Heart right ventricle (tissue), 16 donors: ENCODE data around the gene NME3. TPM values are rescaled to one million over a fixed set of nuclear protein-coding genes. Genes with fewer than 3 reads are reported as not detected.

ENCODE experiments used
- ATAC-seq, 8 donors: fragments of 200-7000 bp; cut with Tn5 transposase; one replicate each; pipeline ENCODE4 v1.9.1; 2020; ENCODE audit warnings: mild to moderate bottlenecking in 8 of 8, moderate library complexity in 8 of 8, moderate number of reproducible peaks in 1 of 8
- DNase-seq, 2 donors: peaks; one replicate each; pipeline ENCODE4 v3.0.0-alpha.2; 2020
- H3K27ac ChIP-seq, 10 donors: fragments of 200-600 bp; sonication (generic) in 2 of 10; one replicate each; pipeline versions ENCODE4 v1.5.0 to v1.8.0; 2020 to 2022; ENCODE audit warnings: mild to moderate bottlenecking in 3 of 10
- H3K27me3 ChIP-seq, 7 donors: fragments of 200-600 bp; one replicate each; pipeline ENCODE4 v1.8.0; 2021 to 2022; ENCODE audit warnings: mild to moderate bottlenecking in 2 of 7
- H3K36me3 ChIP-seq, 9 donors: fragments of 200-600 bp; sonication (generic) in 1 of 9; one replicate each; pipeline versions ENCODE4 v1.5.0 to v1.8.0; 2020 to 2022; ENCODE audit warnings: mild to moderate bottlenecking in 2 of 9
- H3K4me1 ChIP-seq, 9 donors: fragments of 200-600 bp; sonication (generic) in 1 of 9; one replicate each; pipeline versions ENCODE4 v1.5.0 to v1.8.0; 2020 to 2022; ENCODE audit warnings: mild to moderate bottlenecking in 4 of 9
- H3K4me3 ChIP-seq, 10 donors: fragments of 200-600 bp; sonication (generic) in 2 of 10; one replicate each; pipeline versions ENCODE4 v1.5.0 to v1.8.0; 2020 to 2022; ENCODE audit warnings: mild to moderate bottlenecking in 7 of 10, moderate library complexity in 2 of 10
- H3K9me3 ChIP-seq, 11 donors: fragments of 200-600 bp in 10 of 11; sonication (generic) in 2 of 11; one replicate each; pipeline versions ENCODE4 v1.5.0 to v1.8.0; 2013 to 2022; ENCODE audit warnings: mild to moderate bottlenecking in 2 of 11, control low read depth in 1 of 11, moderate library complexity in 1 of 11
- WGBS, 2 donors: extraction: QIAGEN DNeasy Blood & Tissue Kit; methylation state at CpG; one replicate each; pipeline ENCODE4 v1.1.7; 2013; ENCODE audit warnings: inconsistent platforms in 1 of 2; 5-methylcytosine and 5-hydroxymethylcytosine counted together
- intact Hi-C, 10 donors: fragments of 100-400 bp; cut with DNase I; formaldehyde crosslinking; loops; one replicate each; pipeline versions ENCODE4 v1.11.1 to v1.14.2; 2022
- polyA plus RNA-seq, 2 donors: library from polyadenylated mRNA; stranded (reverse); fragments of 200-250 nt; gene quantifications; one replicate each; pipeline ENCODE4 v1.2.3, GENCODE V29; 2013
- total RNA-seq, 10 donors: library from RNA; stranded (reverse); fragmentation: NEBNext Ultra II Directional in 3 of 10; extraction: Animal tissue kit (Norgen Biotek cat#: 25700) in 3 of 10; gene quantifications; one replicate each; pipeline versions ENCODE4 v1.2.1 to v1.2.4, GENCODE V29; 2021 to 2023
- TF ChIP-seq, protein P1 (sequence below), 9 donors: fragments of 200-600 bp; sonication (generic) in 2 of 9; IDR thresholded peaks; one replicate each; pipeline versions ENCODE4 v1.5.0 to v1.8.0; 2021 to 2022; ENCODE audit warnings: antibody characterized with exemption in 9 of 9, mild to moderate bottlenecking in 5 of 9, moderate library complexity in 1 of 9
- donor health status: Arrhythmogenic right ventricular cardiomyopathy.
- donor health status: ischemic (EF 13 %, LVEDD 7.1; RV severe dilation, severe dysfunction).
- donor health status: healthy with polysubstance abuse.
- donor health status: DM: no; HTN: yes; CAD: no.
- donor health status: DM: no; HTN: no; CAD: no.
- donor health status: ischemic (EF 25% LVEDD 6.9; RV normal size, moderate dysfunction).
- donor health status: ischemic (EF 25% LVEDD 5.7; RV mildly dilated, moderate dysfunction).
- donor health status: healthy.
- donor health status: DM: yes; HTN: yes; CAD: no.
- donor health status: Ischemic cardiomyopathy.
- donor health status: ischemic (EF 35%, LVEDD 5.7; RV mildly dilated, moderate dysfunction).
- donor health status: nonischemic (EF 11% LVEDD 7.7; RV severe dilation, severe dysfunction).
- donor health status: DM: yes; HTN: yes; CAD: no.
- donor health status: PGD.
- donor health status: ischemic (EF 29% LVEDD 5.4; RV normal size, mild dysfunction).
- donor health status: nonischemic (EF 23%, LVEDD 6.1; RV moderate dilation, normal function).

The NME3 gene
- total and polyA plus RNA-seq, 12 donors: 21.8 to 176 (median 31.6) TPM

DNA sequence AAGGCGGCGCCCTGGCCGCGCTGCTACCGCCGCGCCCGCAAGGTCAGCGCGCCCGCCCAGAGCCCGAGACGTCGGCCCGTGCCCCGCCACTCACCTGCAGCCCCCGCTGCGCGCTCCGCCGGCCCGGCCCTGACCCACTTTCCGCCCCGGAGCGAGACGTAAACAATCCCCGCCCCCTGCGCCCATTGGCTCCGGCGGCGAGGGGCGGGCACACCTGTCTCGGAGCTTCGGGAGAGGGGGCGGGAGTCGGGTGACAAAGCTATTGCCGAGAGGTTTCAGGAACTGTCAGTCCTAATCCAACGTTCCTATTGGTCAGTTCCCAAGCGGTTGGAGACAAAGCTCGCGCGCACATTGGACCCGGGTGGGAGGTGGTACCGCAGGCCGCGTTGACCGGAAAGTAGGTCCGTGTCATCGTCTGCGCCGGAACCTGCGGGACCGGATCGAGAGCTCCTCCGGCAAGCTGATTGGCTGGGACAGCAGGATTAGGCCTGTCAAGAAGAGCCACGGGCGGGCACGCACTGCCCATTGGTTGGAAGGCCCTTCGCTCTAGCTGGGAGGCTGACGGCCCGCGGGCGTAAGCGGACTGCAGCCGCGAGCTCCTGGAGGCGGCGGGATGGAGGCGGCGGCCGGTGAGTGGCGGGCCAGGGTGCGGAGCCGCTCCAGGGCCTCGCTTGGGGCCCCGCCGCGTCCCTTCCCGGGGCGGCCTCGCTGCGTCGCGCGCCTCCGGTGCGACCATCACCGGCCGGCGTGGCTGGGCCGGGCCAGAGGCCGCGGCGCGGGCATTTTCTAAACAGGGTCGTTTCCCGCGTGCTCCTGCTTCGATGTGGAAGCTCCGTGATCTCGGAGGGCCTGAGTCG lies 11.3 kb upstream of the NME3 start, which contains the start of the genes NUBP2 and SPSB3:
NUBP2 (plus strand) TSS at position 553 of the 857 bp plus-strand sequence; CDS start at position 614, 61 bp downstream.
SPSB3 (minus strand) TSS at position 164 of the 857 bp plus-strand sequence. CDS start 1,088 bp downstream, outside the sequence.
- Histone ChIP-seq H3K27me3 (no peaks in the 10 kb centered on the region), H3K27ac (peak within 1 kb of the TSS; percentile 52 to 92 (median 88)), H3K4me3 (peak within 1 kb of the TSS; percentile 68 to 96 (median 88)), H3K36me3 (peaks cover 0 to 63% (median 9%) of the 10 kb centered on the region in 9 donors), H3K4me1 (peaks cover 16 to 61% (median 34%) of the 10 kb centered on the region in 9 donors), H3K9me3 (no peaks in the 10 kb centered on the region)
- 0% methylated on average over 100 to 102 of the region's 102 CpGs for WGBS, 2 donors
- intact Hi-C loops: no loop called here
- ATAC-seq (peak; percentile 91 to 98 (median 96)), DNase-seq (peak; percentile 99 to 100)
- TF ChIP-seq, protein P1, sequence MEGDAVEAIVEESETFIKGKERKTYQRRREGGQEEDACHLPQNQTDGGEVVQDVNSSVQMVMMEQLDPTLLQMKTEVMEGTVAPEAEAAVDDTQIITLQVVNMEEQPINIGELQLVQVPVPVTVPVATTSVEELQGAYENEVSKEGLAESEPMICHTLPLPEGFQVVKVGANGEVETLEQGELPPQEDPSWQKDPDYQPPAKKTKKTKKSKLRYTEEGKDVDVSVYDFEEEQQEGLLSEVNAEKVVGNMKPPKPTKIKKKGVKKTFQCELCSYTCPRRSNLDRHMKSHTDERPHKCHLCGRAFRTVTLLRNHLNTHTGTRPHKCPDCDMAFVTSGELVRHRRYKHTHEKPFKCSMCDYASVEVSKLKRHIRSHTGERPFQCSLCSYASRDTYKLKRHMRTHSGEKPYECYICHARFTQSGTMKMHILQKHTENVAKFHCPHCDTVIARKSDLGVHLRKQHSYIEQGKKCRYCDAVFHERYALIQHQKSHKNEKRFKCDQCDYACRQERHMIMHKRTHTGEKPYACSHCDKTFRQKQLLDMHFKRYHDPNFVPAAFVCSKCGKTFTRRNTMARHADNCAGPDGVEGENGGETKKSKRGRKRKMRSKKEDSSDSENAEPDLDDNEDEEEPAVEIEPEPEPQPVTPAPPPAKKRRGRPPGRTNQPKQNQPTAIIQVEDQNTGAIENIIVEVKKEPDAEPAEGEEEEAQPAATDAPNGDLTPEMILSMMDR (IDR thresholded peaks at IDR 0.05): no peak

DNA sequence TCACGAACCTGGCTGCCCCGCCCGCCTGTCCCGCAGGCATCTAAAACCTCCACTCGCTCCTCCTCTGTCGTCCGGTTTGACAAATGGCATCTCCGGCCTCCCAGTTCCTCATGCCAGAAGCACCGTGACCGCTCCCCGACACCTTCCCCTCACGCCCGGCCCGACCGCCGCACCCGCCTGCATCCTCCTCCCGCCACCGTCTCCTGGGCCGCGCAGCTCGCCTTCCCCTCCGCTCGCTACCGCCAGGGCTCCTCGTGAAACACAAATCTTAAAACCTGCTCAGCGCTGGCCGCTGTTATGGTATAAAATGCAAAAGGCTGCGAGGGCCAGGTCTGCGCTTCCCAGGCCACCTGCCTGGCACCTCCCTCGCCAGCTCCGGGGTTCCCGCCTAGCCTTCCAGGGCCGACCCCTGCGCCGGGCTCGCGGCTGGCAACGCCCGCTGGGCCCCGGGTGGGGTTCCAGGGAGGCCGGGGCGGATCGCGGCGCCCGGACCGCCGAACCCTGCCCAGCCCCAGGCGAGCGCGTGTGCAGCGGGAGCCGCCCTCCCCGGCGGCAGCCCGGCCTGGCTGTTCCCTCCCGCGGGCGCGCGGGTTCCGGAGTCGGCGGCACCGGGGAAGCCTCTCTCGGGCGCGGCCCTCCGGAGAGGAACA lies 10.5 kb upstream of the NME3 start:
- peaks cover 0 to 63% (median 15%) of the 10 kb centered on the region in 9 donors for H3K36me3 ChIP-seq
- peak overlapping the region; percentile 43 to 96 (median 88) for H3K4me3 ChIP-seq
- no peaks in the 10 kb centered on the region for H3K27me3 ChIP-seq
- WGBS, 2 donors: 1% methylated on average over 67 to 70 of the region's 70 CpGs
- ATAC-seq (peak in 4 of 8 donors; percentile 1 to 8 (median 4)), DNase-seq (peak in 1 of 2 donors; percentile 32)
- TF ChIP-seq, protein P1 (IDR thresholded peaks at IDR 0.05): no peak
- H3K4me1 ChIP-seq: peaks cover 16 to 61% (median 34%) of the 10 kb centered on the region in 9 donors
- intact Hi-C loops: no loop called here
- peak overlapping the region; percentile 52 to 92 (median 87) for H3K27ac ChIP-seq
- no peaks in the 10 kb centered on the region for H3K9me3 ChIP-seq

DNA sequence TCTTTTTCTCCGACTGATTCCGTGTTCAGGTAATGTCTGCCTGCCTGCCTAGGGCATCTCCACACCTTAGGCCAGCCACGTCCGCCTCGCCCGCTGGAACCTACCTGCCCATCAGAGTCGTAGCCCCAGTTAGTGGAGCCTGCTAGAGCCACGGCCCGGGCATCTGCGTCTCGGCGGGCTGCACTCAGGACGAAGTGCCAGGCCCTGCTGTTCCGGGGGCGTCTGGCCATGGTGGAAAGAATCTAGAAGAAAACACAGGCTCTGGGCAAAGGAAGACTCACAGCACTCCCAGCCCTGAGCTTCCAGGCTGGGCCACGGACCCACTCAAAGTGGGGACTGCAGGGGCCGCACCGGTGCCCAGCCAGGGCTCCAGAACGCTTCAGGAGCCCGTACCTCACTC lies 9.9 kb upstream of the NME3 start:
- DNase-seq (peak in 1 of 2 donors; percentile 17), ATAC-seq (no peak)
- Histone ChIP-seq H3K4me3 (peak overlapping the region; percentile 43 to 96 (median 88)), H3K27me3 (no peaks in the 10 kb centered on the region), H3K4me1 (peaks cover 16 to 59% (median 34%) of the 10 kb centered on the region in 9 donors), H3K36me3 (peaks cover 0 to 63% (median 15%) of the 10 kb centered on the region in 9 donors), H3K9me3 (no peaks in the 10 kb centered on the region), H3K27ac (peak overlapping the region in 8 of 10 donors; percentile 52 to 92 (median 88))
- intact Hi-C loops: no loop called here
- TF ChIP-seq, protein P1 (IDR thresholded peaks at IDR 0.05): no peak
- WGBS, 2 donors: 68 to 69% methylated on average over 20 of the region's 20 CpGs

DNA sequence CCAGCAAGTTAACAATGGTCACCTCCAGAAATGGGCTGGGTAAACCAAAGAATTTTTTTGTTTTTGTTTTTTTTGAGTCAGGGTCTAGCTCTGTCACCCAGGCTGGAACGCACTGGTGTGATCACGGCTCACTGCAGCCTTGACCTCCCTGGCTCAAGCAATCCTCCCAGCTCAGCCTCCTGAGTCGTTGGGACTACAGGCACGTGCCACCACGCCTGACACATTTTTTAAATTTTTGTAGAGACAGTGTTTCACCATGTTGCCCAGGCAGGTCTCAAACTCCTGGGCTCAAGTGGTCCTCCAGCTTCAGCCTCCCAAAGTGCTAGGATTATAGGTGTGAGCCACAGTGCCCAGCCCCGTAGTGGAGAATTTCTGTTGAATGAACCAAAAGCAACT lies 9.3 kb upstream of the NME3 start:
- Histone ChIP-seq H3K27me3 (no peaks in the 10 kb centered on the region), H3K4me1 (peaks cover 16 to 54% (median 34%) of the 10 kb centered on the region in 9 donors), H3K27ac (no peak overlapping the region), H3K4me3 (peak overlapping the region in 1 of 10 donors; percentile 93), H3K36me3 (peaks cover 0 to 63% (median 15%) of the 10 kb centered on the region in 9 donors), H3K9me3 (no peaks in the 10 kb centered on the region)
- TF ChIP-seq, protein P1 (IDR thresholded peaks at IDR 0.05): no peak
- ATAC-seq (no peak), DNase-seq (no peak)
- WGBS, 2 donors: 71 to 75% methylated on average over 6 of the region's 6 CpGs
- intact Hi-C loops: no loop called here
